ENCODE results near the gene UBA3. TPM values are rescaled to one million over a fixed set of nuclear protein-coding genes. Genes with fewer than 3 reads are reported as not detected.

The UBA3 gene
- total and polyA plus RNA-seq, 2 of the 13 experiments (the other 11 are each of a cell fraction or from before 2014, with no cell fraction given) = 40.7 to 49.0 TPM

DNA sequence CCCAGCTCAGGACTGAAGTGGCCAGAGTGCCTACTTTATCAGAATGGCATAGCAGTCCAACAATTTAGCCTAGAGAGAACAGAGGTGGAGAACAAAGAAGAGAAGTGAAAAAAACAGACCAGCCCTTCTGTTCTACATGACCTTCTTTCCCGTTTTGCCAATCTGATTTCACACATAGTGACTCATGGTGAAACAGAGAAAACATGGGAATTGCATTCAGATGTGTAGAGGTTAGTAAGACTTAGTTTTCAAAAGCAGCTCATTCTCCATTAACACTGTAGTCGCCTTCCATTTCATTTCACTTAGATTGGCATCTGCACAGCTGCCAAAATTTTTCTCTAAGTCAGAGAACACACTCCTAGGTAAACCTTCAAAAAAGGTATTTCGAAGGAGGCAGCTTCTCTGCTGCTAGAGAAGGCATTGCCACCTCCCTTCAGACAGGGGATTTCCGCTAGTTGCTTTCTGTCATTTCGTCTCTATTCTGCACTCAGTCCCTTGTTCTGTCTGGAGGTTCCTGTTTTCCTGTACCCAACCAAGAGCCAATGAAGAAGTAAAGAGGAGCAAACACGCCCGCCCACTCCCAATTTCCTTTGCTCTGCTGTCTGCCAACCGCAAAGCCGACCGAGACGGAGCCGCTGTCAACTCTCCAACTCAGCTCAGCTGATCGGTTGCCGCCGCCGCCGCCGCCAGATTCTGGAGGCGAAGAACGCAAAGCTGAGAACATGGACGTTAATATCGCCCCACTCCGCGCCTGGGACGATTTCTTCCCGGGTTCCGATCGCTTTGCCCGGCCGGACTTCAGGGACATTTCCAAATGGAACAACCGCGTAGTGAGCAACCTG, 4.4 kb upstream of the UBA3 start, which contains the start of gene ARL6IP5 (continued):
- TF ChIP-seq, protein P1, sequence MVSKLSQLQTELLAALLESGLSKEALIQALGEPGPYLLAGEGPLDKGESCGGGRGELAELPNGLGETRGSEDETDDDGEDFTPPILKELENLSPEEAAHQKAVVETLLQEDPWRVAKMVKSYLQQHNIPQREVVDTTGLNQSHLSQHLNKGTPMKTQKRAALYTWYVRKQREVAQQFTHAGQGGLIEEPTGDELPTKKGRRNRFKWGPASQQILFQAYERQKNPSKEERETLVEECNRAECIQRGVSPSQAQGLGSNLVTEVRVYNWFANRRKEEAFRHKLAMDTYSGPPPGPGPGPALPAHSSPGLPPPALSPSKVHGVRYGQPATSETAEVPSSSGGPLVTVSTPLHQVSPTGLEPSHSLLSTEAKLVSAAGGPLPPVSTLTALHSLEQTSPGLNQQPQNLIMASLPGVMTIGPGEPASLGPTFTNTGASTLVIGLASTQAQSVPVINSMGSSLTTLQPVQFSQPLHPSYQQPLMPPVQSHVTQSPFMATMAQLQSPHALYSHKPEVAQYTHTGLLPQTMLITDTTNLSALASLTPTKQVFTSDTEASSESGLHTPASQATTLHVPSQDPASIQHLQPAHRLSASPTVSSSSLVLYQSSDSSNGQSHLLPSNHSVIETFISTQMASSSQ (IDR thresholded peaks at IDR 0.05; ENCODE audit: low read depth) = no peak
- TF ChIP-seq, protein P1 (CRISPR knock-in tag; IDR thresholded peaks at IDR 0.05; ENCODE audit: borderline replicate concordance) = no peak
- no peak for TF ChIP-seq ZFP62 (CRISPR knock-in tag; IDR thresholded peaks at IDR 0.05)
- TF ChIP-seq ZNF563 (CRISPR knock-in tag; IDR thresholded peaks at IDR 0.05) = no peak
- no peak for TF ChIP-seq HNRNPUL1 (IDR thresholded peaks at IDR 0.05; ENCODE audit: low read depth, low read length)
- no peak for TF ChIP-seq SP140L (CRISPR knock-in tag; IDR thresholded peaks at IDR 0.05; ENCODE audit: borderline replicate concordance)
- TF ChIP-seq, protein P2, sequence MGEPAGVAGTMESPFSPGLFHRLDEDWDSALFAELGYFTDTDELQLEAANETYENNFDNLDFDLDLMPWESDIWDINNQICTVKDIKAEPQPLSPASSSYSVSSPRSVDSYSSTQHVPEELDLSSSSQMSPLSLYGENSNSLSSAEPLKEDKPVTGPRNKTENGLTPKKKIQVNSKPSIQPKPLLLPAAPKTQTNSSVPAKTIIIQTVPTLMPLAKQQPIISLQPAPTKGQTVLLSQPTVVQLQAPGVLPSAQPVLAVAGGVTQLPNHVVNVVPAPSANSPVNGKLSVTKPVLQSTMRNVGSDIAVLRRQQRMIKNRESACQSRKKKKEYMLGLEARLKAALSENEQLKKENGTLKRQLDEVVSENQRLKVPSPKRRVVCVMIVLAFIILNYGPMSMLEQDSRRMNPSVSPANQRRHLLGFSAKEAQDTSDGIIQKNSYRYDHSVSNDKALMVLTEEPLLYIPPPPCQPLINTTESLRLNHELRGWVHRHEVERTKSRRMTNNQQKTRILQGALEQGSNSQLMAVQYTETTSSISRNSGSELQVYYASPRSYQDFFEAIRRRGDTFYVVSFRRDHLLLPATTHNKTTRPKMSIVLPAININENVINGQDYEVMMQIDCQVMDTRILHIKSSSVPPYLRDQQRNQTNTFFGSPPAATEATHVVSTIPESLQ (CRISPR knock-in tag; conservative IDR thresholded peaks at IDR 0.05) = no peak
- no peak for TF ChIP-seq ZNF773 (CRISPR knock-in tag; IDR thresholded peaks at IDR 0.05; ENCODE audit: borderline replicate concordance)
- no peak for TF ChIP-seq LCORL (IDR thresholded peaks at IDR 0.05)
- TF ChIP-seq LCORL (CRISPR knock-in tag; IDR thresholded peaks at IDR 0.05) = no peak
- no peak for TF ChIP-seq PCBP1 (IDR thresholded peaks at IDR 0.05; ENCODE audit: borderline replicate concordance, low read depth, low read length)
- TF ChIP-seq MATR3 (CRISPR knock-in tag; IDR thresholded peaks at IDR 0.05) = no peak
- TF ChIP-seq, protein P3, sequence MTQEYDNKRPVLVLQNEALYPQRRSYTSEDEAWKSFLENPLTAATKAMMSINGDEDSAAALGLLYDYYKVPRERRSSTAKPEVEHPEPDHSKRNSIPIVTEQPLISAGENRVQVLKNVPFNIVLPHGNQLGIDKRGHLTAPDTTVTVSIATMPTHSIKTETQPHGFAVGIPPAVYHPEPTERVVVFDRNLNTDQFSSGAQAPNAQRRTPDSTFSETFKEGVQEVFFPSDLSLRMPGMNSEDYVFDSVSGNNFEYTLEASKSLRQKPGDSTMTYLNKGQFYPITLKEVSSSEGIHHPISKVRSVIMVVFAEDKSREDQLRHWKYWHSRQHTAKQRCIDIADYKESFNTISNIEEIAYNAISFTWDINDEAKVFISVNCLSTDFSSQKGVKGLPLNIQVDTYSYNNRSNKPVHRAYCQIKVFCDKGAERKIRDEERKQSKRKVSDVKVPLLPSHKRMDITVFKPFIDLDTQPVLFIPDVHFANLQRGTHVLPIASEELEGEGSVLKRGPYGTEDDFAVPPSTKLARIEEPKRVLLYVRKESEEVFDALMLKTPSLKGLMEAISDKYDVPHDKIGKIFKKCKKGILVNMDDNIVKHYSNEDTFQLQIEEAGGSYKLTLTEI (CRISPR knock-in tag; conservative IDR thresholded peaks at IDR 0.05) = no peak
- no peak for TF ChIP-seq TP53 (CRISPR knock-in tag; conservative IDR thresholded peaks at IDR 0.05)
- TF ChIP-seq YY1 (IDR thresholded peaks at IDR 0.05; ENCODE audit: insufficient read depth, insufficient replicate concordance, low read depth, low read length) = peak; percentile 81
- TF ChIP-seq RBM39 (IDR thresholded peaks at IDR 0.05; ENCODE audit: low read depth, low read length, poor library complexity, severe bottlenecking) = no peak
- TF ChIP-seq, protein P4, sequence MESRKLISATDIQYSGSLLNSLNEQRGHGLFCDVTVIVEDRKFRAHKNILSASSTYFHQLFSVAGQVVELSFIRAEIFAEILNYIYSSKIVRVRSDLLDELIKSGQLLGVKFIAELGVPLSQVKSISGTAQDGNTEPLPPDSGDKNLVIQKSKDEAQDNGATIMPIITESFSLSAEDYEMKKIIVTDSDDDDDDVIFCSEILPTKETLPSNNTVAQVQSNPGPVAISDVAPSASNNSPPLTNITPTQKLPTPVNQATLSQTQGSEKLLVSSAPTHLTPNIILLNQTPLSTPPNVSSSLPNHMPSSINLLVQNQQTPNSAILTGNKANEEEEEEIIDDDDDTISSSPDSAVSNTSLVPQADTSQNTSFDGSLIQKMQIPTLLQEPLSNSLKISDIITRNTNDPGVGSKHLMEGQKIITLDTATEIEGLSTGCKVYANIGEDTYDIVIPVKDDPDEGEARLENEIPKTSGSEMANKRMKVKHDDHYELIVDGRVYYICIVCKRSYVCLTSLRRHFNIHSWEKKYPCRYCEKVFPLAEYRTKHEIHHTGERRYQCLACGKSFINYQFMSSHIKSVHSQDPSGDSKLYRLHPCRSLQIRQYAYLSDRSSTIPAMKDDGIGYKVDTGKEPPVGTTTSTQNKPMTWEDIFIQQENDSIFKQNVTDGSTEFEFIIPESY (CRISPR knock-in tag; IDR thresholded peaks at IDR 0.05) = no peak
- TF ChIP-seq SCMH1 (CRISPR knock-in tag; IDR thresholded peaks at IDR 0.05; ENCODE audit: borderline replicate concordance) = no peak
- TF ChIP-seq HOXA7 (CRISPR knock-in tag; IDR thresholded peaks at IDR 0.05) = no peak
- TF ChIP-seq ATF7-NPFF (CRISPR knock-in tag; IDR thresholded peaks at IDR 0.05; ENCODE audit: low read depth) = peak; percentile 48; the same call in 1 of the 2 replicates
